GM18505 (cell line): Measurements from ENCODE around the gene TMPRSS4.

ENCODE experiments used
- ATAC-seq: cut with Tn5 transposase; IDR thresholded peaks from one replicate; pipeline ENCODE4 v1.9.1; 2021; ENCODE audit not compliant: unreplicated experiment
- POLR2A ChIP-seq: IDR thresholded peaks from 4 replicates; pipeline ENCODE4 v1.6.1; 2011; ENCODE audit warnings: borderline replicate concordance; ENCODE audit not compliant: insufficient read depth, insufficient read length; ENCODE audit errors: extremely low read depth

Gene TMPRSS4

GRCh38 chr11:118133816-118134215, 56.9 kb downstream of the TMPRSS4 start:
- TF ChIP-seq POLR2A: no peak
- ATAC-seq: no peak

GRCh38 chr11:118135051-118135795, 58.3 kb downstream of the TMPRSS4 start:
- TF ChIP-seq POLR2A: no peak
- no peak for ATAC-seq

GRCh38 chr11:118135796-118136165, 58.9 kb downstream of the TMPRSS4 start:
- no peak for TF ChIP-seq POLR2A
- ATAC-seq: no peak

GRCh38 chr11:118136341-118136740, 59.5 kb downstream of the TMPRSS4 start:
- no peak for ATAC-seq

GRCh38 chr11:118136801-118137200, 59.9 kb downstream of the TMPRSS4 start:
- no peak for TF ChIP-seq POLR2A
- no peak for ATAC-seq

More at GRCh38 chr11:118136341-118136740, 59.5 kb downstream of the TMPRSS4 start:
- TF ChIP-seq POLR2A: no peak

- TF ChIP-seq POLR2A: no peak
- no peak for ATAC-seq
Measured at GRCh38 chr11:118138839-118139420, 62.1 kb downstream of the TMPRSS4 start.

- no peak for TF ChIP-seq POLR2A
- no peak for ATAC-seq
Measured at GRCh38 chr11:118139578-118139977, 62.7 kb downstream of the TMPRSS4 start.

- no peak for ATAC-seq
- TF ChIP-seq POLR2A: no peak
Measured at GRCh38 chr11:118142081-118142480, 65.2 kb downstream of the TMPRSS4 start.

- TF ChIP-seq POLR2A: no peak
- no peak for ATAC-seq
Measured at GRCh38 chr11:118142809-118143208, 65.9 kb downstream of the TMPRSS4 start.

- no peak for ATAC-seq
- TF ChIP-seq POLR2A: no peak
Measured at GRCh38 chr11:118143661-118144185, 66.8 kb downstream of the TMPRSS4 start.

- no peak for ATAC-seq
- no peak for TF ChIP-seq POLR2A
Measured at GRCh38 chr11:118144301-118145268, 67.7 kb downstream of the TMPRSS4 start.

GRCh38 chr11:118145285-118146227, 68.7 kb downstream of the TMPRSS4 start:
- no peak for TF ChIP-seq POLR2A

More at GRCh38 chr11:118145285-118146227, 68.7 kb downstream of the TMPRSS4 start:
- no peak for ATAC-seq
